K562 (cell line): Measurements from ENCODE around the gene CPEB1. TPM values are rescaled to one million over a fixed set of nuclear protein-coding genes. Genes with fewer than 3 reads are reported as not detected.

ENCODE experiments used
- DEAF1 ChIP-seq: fragments of 450-650 bp; formaldehyde crosslinking; IDR thresholded peaks from 2 replicates; pipeline ENCODE4 v1.4.0; 2020; ENCODE audit warnings: mild to moderate bottlenecking, moderate library complexity
- EP400 ChIP-seq: fragments of 450-650 bp; IDR thresholded peaks from 2 replicates; pipeline ENCODE4 v1.6.1; 2017; ENCODE audit warnings: antibody characterized with exemption, mild to moderate bottlenecking, moderate library complexity
- GTF2E2 ChIP-seq: fragments of 200-800 bp; sonication (Bioruptor generic); IDR thresholded peaks from 2 replicates; pipeline ENCODE4 v1.6.1; 2016; ENCODE audit warnings: missing genetic modification characterization, missing compliant biosample characterization
- HMGXB4 ChIP-seq: sonication (generic); formaldehyde crosslinking; IDR thresholded peaks from 2 replicates; pipeline ENCODE4 v1.8.1; 2023; ENCODE audit warnings: mild to moderate bottlenecking, missing genetic modification reagents
- IFI16 ChIP-seq: fragments of 250-450 bp; sonication (Bioruptor Pico); IDR thresholded peaks from 2 replicates; pipeline ENCODE4 v2.1.2; 2022; ENCODE audit warnings: mild to moderate bottlenecking, inconsistent platforms
- MAFG ChIP-seq: fragments of 450-650 bp; conservative IDR thresholded peaks from 2 replicates; pipeline ENCODE4 v1.6.1; 2016; ENCODE audit warnings: missing genetic modification characterization, missing compliant biosample characterization
- POLR2AphosphoS2 ChIP-seq: IDR thresholded peaks from 2 replicates; pipeline ENCODE4 v1.6.1; 2012; ENCODE audit warnings: low read length, improper control_type of control experiment
- RBM14 ChIP-seq: fragments of 200-400 bp; formaldehyde crosslinking; IDR thresholded peaks from 2 replicates; pipeline ENCODE4 v1.6.1; 2018; ENCODE audit warnings: low read depth, mild to moderate bottlenecking, low read length, moderate library complexity, borderline replicate concordance; ENCODE audit not compliant: insufficient read depth
- RBM22 ChIP-seq: fragments of 200-400 bp; formaldehyde crosslinking; IDR thresholded peaks from 2 replicates; pipeline ENCODE4 v1.6.1; 2018; ENCODE audit warnings: low read length, low read depth; ENCODE audit not compliant: poor library complexity, severe bottlenecking
- SMARCA4 ChIP-seq: fragments of 450-650 bp; IDR thresholded peaks from 2 replicates; pipeline ENCODE4 v1.6.1; 2016
- SRSF7 ChIP-seq: fragments of 200-400 bp; formaldehyde crosslinking; optimal IDR thresholded peaks from 2 replicates; pipeline ENCODE3; 2017; ENCODE audit warnings: mild to moderate bottlenecking, low read depth, low read length
- TEAD4 ChIP-seq, 2 experiments: sonication (generic) in 1 of 2; formaldehyde crosslinking in 1 of 2; IDR thresholded peaks; 2 replicates each; pipeline versions ENCODE4 v1.6.1 to v1.8.0; 2012 to 2022; ENCODE audit warnings: borderline replicate concordance in 1 of 2, inconsistent platforms in 1 of 2, low read length in 1 of 2, mild to moderate bottlenecking in 1 of 2, missing genetic modification reagents in 1 of 2
- USF2 ChIP-seq: sonication (generic); formaldehyde crosslinking; IDR thresholded peaks from 2 replicates; pipeline ENCODE4 v1.5.0; 2020; ENCODE audit warnings: missing genetic modification reagents
- ZEB2 ChIP-seq: fragments of 450-650 bp; IDR thresholded peaks from 2 replicates; pipeline ENCODE4 v1.6.1; 2016
- polyA plus RNA-seq, 8 experiments: library from polyadenylated mRNA; depleted of rRNA in 4 of 8; stranded (reverse) in 5 of 8; unstranded in 3 of 8; fragments of >200 nt; fragmentation: Nextera tagmentation in 2 of 8; fragmentation: Illumina TruSeq in 1 of 8; extraction: Ambion mirVana in 2 of 8; extraction: Trizol in 1 of 8; gene quantifications; 2 replicates each; pipeline versions ENCODE4 v1.2.1 to v1.2.3, GENCODE V29; 2011 to 2014; ENCODE audit warnings: inconsistent platforms in 1 of 8, missing spikeins in 1 of 8
- total RNA-seq, 7 experiments: library from RNA; depleted of rRNA in 6 of 7; stranded (reverse); fragments of >200 nt in 6 of 7; fragmentation: Illumina TruSeq in 2 of 7; extraction: Trizol in 2 of 7; gene quantifications; 2 replicates each; pipeline versions ENCODE4 v1.2.1 to v1.2.3, GENCODE V29; 2011 to 2021; ENCODE audit warnings: low replicate concordance in 1 of 7
- TF ChIP-seq, protein P1 (sequence below): fragments of 450-650 bp; IDR thresholded peaks from 2 replicates; pipeline ENCODE4 v1.6.1; 2017; ENCODE audit warnings: antibody characterized with exemption
- TF ChIP-seq, protein P2 (sequence below): IDR thresholded peaks from 3 replicates; pipeline ENCODE4 v1.6.1; 2011; ENCODE audit warnings: borderline replicate concordance, mild to moderate bottlenecking; ENCODE audit not compliant: insufficient read length, insufficient read depth
- TF ChIP-seq, protein P3 (sequence below): fragments of 450-650 bp; IDR thresholded peaks from 2 replicates; pipeline ENCODE4 v1.6.1; 2018; ENCODE audit warnings: mild to moderate bottlenecking, low read depth; ENCODE audit not compliant: partially characterized antibody

CPEB1 gene
- total and polyA plus RNA-seq, 9 of the 15 experiments (the other 6 are each of a cell fraction or from before 2014, with no cell fraction given): 2.2 to 13.4 (median 9.7) TPM

DNA sequence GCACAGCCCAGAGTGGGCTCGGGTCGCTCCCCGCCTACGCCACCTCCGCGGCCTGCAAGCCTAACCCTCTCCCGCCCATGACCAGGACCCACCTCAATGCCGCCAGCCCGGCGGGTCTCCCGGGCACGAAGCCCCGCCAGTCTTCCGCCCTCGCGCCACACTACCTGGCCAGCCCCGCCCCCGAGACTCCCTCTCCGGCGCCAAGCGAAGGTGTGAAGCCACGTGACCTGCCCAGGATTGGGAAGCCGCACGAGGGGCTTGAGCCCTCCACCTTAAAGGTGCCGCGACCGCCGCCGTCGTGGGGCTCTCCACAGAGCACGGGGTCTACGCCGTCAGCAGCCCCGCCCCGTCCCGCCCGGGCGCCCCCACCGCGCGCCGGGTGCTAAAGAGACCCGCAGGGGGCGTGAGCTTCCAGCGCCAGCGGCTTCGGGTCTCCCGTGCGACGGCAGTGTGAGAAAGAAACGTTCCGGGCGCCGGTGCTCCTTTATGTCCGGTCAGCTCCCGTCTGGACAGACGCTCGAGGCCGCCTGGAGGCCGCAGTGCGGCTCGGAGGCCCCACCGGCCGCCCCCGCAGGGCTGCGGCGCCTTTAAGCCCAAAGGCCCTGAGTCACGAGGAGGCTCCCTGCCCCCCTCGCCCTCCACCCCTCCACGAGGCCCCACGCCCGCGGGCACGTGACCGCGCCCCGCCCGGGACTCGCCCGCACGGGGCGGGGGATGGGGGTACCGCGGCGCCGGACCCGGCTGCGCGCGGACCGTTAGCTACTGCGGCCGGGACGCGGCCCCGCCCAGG lies at the start of gene CPEB1 (continued):
- TF ChIP-seq, protein P1, sequence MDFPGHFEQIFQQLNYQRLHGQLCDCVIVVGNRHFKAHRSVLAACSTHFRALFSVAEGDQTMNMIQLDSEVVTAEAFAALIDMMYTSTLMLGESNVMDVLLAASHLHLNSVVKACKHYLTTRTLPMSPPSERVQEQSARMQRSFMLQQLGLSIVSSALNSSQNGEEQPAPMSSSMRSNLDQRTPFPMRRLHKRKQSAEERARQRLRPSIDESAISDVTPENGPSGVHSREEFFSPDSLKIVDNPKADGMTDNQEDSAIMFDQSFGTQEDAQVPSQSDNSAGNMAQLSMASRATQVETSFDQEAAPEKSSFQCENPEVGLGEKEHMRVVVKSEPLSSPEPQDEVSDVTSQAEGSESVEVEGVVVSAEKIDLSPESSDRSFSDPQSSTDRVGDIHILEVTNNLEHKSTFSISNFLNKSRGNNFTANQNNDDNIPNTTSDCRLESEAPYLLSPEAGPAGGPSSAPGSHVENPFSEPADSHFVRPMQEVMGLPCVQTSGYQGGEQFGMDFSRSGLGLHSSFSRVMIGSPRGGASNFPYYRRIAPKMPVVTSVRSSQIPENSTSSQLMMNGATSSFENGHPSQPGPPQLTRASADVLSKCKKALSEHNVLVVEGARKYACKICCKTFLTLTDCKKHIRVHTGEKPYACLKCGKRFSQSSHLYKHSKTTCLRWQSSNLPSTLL: no peak
- no peak for TF ChIP-seq RBM14
- TF ChIP-seq TEAD4 (IDR thresholded peaks at IDR 0.05; ENCODE audit: low read length): no peak; the same call in 1 of the 2 replicates
- TF ChIP-seq TEAD4 (CRISPR knock-in tag; IDR thresholded peaks at IDR 0.05; ENCODE audit: borderline replicate concordance): peak; percentile 85; the same call in 1 of the 2 replicates
- TF ChIP-seq, protein P2, sequence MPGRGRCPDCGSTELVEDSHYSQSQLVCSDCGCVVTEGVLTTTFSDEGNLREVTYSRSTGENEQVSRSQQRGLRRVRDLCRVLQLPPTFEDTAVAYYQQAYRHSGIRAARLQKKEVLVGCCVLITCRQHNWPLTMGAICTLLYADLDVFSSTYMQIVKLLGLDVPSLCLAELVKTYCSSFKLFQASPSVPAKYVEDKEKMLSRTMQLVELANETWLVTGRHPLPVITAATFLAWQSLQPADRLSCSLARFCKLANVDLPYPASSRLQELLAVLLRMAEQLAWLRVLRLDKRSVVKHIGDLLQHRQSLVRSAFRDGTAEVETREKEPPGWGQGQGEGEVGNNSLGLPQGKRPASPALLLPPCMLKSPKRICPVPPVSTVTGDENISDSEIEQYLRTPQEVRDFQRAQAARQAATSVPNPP: no peak
- peak; percentile 88 for TF ChIP-seq USF2 (CRISPR knock-in tag)
- TF ChIP-seq ZEB2: 0 out of 2 replicates have a peak, but pooled peaks have one; percentile 53
- TF ChIP-seq SRSF7: no peak
- 0 out of 2 replicates have a peak, but pooled peaks have one; percentile 15 for TF ChIP-seq IFI16 (CRISPR knock-in tag)
- TF ChIP-seq DEAF1: no peak
- TF ChIP-seq SMARCA4: no peak
- TF ChIP-seq RBM22: no peak
- TF ChIP-seq EP400: peak; percentile 77; the same call in 1 of the 2 replicates
- no peak for TF ChIP-seq POLR2AphosphoS2
- TF ChIP-seq GTF2E2 (tag): peak; percentile 74; the same call in 1 of the 2 replicates
- TF ChIP-seq, protein P3, sequence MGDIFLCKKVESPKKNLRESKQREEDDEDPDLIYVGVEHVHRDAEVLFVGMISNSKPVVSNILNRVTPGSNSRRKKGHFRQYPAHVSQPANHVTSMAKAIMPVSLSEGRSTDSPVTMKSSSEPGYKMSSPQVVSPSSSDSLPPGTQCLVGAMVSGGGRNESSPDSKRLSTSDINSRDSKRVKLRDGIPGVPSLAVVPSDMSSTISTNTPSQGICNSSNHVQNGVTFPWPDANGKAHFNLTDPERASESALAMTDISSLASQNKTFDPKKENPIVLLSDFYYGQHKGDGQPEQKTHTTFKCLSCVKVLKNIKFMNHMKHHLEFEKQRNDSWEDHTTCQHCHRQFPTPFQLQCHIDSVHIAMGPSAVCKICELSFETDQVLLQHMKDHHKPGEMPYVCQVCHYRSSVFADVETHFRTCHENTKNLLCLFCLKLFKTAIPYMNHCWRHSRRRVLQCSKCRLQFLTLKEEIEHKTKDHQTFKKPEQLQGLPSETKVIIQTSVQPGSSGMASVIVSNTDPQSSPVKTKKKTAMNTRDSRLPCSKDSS: no peak
- TF ChIP-seq MAFG (tag): 0 out of 2 replicates have a peak, but pooled peaks have one; percentile 25
- peak; percentile 32; the same call in 1 of the 2 replicates for TF ChIP-seq HMGXB4 (CRISPR knock-in tag)
